Measurements from ENCODE around the gene SPATA31E1. TPM values are rescaled to one million over a fixed set of nuclear protein-coding genes. Genes with fewer than 3 reads are reported as not detected.

The SPATA31E1 gene
- total RNA-seq, 1 donor from 2014 or later: not detected

GRCh38 chr9:87885484-87886189 lies 3.0 kb downstream of the SPATA31E1 start:
- H3K36me3 ChIP-seq: no peaks in the 10 kb centered on the region
- intact Hi-C loops (cut with DNase I): no loop called here
- no peaks in the 10 kb centered on the region for H3K27me3 ChIP-seq
- no peaks in the 10 kb centered on the region for H3K9me3 ChIP-seq
- peak in 1 of 2 donors; percentile 85 for DNase-seq (ENCODE audit: extremely low spot score in 2 of 2)
- H3K4me1 ChIP-seq: no peaks in the 10 kb centered on the region
- TF ChIP-seq POLR2A (IDR thresholded peaks at IDR 0.05) (no peak), CTCF (IDR thresholded peaks at IDR 0.05) (no peak), POLR2AphosphoS5 (IDR thresholded peaks at IDR 0.05; ENCODE audit: insufficient read depth in 1 of 2, low read depth in 1 of 2) (no peak)
- H3K27ac ChIP-seq: no peak overlapping the region
- H3K4me3 ChIP-seq: no peak overlapping the region

- intact Hi-C loops (cut with DNase I): no loop called here
- TF ChIP-seq POLR2A (IDR thresholded peaks at IDR 0.05) (no peak), POLR2AphosphoS5 (IDR thresholded peaks at IDR 0.05; ENCODE audit: insufficient read depth in 1 of 2, low read depth in 1 of 2) (no peak), CTCF (IDR thresholded peaks at IDR 0.05) (no peak)
- Histone ChIP-seq H3K4me3 (no peak overlapping the region), H3K27me3 (no peaks in the 10 kb centered on the region), H3K9me3 (no peaks in the 10 kb centered on the region), H3K27ac (no peak overlapping the region), H3K36me3 (no peaks in the 10 kb centered on the region), H3K4me1 (no peaks in the 10 kb centered on the region)
- DNase-seq (ENCODE audit: extremely low spot score in 2 of 2): peak; percentile 79 to 90
Observed at GRCh38 chr9:87886210-87886932, 3.7 kb downstream of the SPATA31E1 start.

GRCh38 chr9:87886933-87887505 lies 4.3 kb downstream of the SPATA31E1 start:
- Histone ChIP-seq H3K9me3 (no peaks in the 10 kb centered on the region), H3K4me1 (no peaks in the 10 kb centered on the region), H3K27ac (no peak overlapping the region), H3K27me3 (no peaks in the 10 kb centered on the region), H3K36me3 (no peaks in the 10 kb centered on the region), H3K4me3 (no peak overlapping the region)
- TF ChIP-seq POLR2AphosphoS5 (IDR thresholded peaks at IDR 0.05; ENCODE audit: insufficient read depth in 1 of 2, low read depth in 1 of 2): no peak
- TF ChIP-seq CTCF (IDR thresholded peaks at IDR 0.05): no peak
- TF ChIP-seq POLR2A (IDR thresholded peaks at IDR 0.05): no peak
- peak; percentile 56 to 77 for DNase-seq (ENCODE audit: extremely low spot score in 2 of 2)
- intact Hi-C loops (cut with DNase I): no loop called here

GRCh38 chr9:87887661-87888480 lies 5.2 kb downstream of the SPATA31E1 start:
- no peaks in the 10 kb centered on the region for H3K36me3 ChIP-seq
- peak in 1 of 2 donors; percentile 82 for DNase-seq (ENCODE audit: extremely low spot score in 2 of 2)
- H3K4me3 ChIP-seq: no peak overlapping the region
- no peaks in the 10 kb centered on the region for H3K9me3 ChIP-seq
- no peak overlapping the region for H3K27ac ChIP-seq
- no peaks in the 10 kb centered on the region for H3K4me1 ChIP-seq
- no peak for TF ChIP-seq POLR2AphosphoS5 (IDR thresholded peaks at IDR 0.05; ENCODE audit: insufficient read depth in 1 of 2, low read depth in 1 of 2)
- no peak for TF ChIP-seq CTCF (IDR thresholded peaks at IDR 0.05)
- no peak for TF ChIP-seq POLR2A (IDR thresholded peaks at IDR 0.05)
- no peaks in the 10 kb centered on the region for H3K27me3 ChIP-seq
- intact Hi-C loops (cut with DNase I): no loop called here
